Measurements from ENCODE around the gene GNAI1.

GRCh38 chr7:80127412-80128160 lies 7.0 kb upstream of the GNAI1 start:
- TF ChIP-seq, protein P1, sequence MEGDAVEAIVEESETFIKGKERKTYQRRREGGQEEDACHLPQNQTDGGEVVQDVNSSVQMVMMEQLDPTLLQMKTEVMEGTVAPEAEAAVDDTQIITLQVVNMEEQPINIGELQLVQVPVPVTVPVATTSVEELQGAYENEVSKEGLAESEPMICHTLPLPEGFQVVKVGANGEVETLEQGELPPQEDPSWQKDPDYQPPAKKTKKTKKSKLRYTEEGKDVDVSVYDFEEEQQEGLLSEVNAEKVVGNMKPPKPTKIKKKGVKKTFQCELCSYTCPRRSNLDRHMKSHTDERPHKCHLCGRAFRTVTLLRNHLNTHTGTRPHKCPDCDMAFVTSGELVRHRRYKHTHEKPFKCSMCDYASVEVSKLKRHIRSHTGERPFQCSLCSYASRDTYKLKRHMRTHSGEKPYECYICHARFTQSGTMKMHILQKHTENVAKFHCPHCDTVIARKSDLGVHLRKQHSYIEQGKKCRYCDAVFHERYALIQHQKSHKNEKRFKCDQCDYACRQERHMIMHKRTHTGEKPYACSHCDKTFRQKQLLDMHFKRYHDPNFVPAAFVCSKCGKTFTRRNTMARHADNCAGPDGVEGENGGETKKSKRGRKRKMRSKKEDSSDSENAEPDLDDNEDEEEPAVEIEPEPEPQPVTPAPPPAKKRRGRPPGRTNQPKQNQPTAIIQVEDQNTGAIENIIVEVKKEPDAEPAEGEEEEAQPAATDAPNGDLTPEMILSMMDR (conservative IDR thresholded peaks at IDR 0.05 in 1 of 2, IDR thresholded peaks at IDR 0.05 in 1 of 2; ENCODE audit: extremely low read depth in 1 of 2, insufficient read depth in 1 of 2, low read depth in 1 of 2, low read length in 2 of 2), result no peak
- TF ChIP-seq EZH2 (IDR thresholded peaks at IDR 0.05; ENCODE audit: borderline replicate concordance, low read length), result no peak

Measured in mammary epithelial cell (primary cell).